Esophagus squamous epithelium (tissue), 4 donors: ENCODE data around the gene TOX2.

Experiments used
- CTCF ChIP-seq, 6 experiments: fragments of 450-650 bp in 4 of 6; fragments of 200-600 bp in 2 of 6; sonication (generic) in 2 of 6; IDR thresholded peaks; one replicate each; pipeline ENCODE4 v1.5.1; 2016 to 2019; ENCODE audit warnings: antibody characterized with exemption in 6 of 6, mild to moderate bottlenecking in 4 of 6, moderate library complexity in 4 of 6
- POLR2A ChIP-seq, 4 donors: fragments of 450-650 bp; IDR thresholded peaks; one replicate each; pipeline ENCODE4 v1.6.1; 2017; ENCODE audit warnings: antibody characterized with exemption in 4 of 4, mild to moderate bottlenecking in 4 of 4, moderate library complexity in 3 of 4

- no peak for TF ChIP-seq CTCF (IDR thresholded peaks at IDR 0.05)
- TF ChIP-seq POLR2A (IDR thresholded peaks at IDR 0.05): no peak
These were observed 159.8 kb downstream of the TOX2 start for GRCh38 chr20:44074252-44075151.
